GM12873 (cell line): ENCODE measurements around the gene KHK.

ENCODE experiments used
- CTCF ChIP-seq: IDR thresholded peaks from 2 replicates; pipeline ENCODE4 v1.5.1; 2012; ENCODE audit warnings: low read depth, mild to moderate bottlenecking, moderate library complexity, low read length, control low read depth; ENCODE audit not compliant: insufficient read depth; ENCODE audit errors: missing control alignments

The KHK gene

GRCh38 chr2:27053321-27053720 lies 33.3 kb upstream of the KHK start:
- no peak for TF ChIP-seq CTCF

- no peak for TF ChIP-seq CTCF
These were observed 32.8 kb upstream of the KHK start for GRCh38 chr2:27053776-27054175.

- no peak for TF ChIP-seq CTCF
These were observed 31.9 kb upstream of the KHK start for GRCh38 chr2:27054721-27055120.

GRCh38 chr2:27057184-27057583 lies 29.4 kb upstream of the KHK start:
- no peak for TF ChIP-seq CTCF

- no peak for TF ChIP-seq CTCF
These were observed 28.4 kb upstream of the KHK start for GRCh38 chr2:27058210-27058609.

GRCh38 chr2:27059141-27059820 lies 27.3 kb upstream of the KHK start:
- TF ChIP-seq CTCF, result no peak

GRCh38 chr2:27060323-27060722 lies 26.2 kb upstream of the KHK start:
- TF ChIP-seq CTCF, result no peak
